ENCODE measurements around the gene MYH15.

DNA sequence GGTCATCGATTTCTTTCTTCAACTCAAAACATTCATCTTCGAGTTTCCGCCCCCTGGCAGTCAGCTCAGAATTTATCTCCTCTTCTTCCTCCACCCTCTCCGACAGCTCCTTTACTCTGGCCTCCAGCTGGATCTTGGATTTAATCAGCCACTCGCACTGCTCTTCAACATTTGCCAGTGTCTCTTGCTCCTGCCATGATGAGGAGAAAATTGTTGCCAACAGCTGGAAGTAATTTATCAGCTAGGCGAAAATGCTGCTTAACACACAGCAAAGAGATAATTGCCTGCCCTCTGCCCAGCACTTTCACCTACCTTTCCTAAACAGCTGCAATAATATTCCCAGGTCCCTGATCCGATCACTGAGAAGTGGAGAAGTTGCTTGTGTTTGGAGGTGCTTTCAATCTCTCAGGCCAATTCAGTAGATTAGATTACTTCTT lies 69.3 kb downstream of the MYH15 start:
- TF ChIP-seq, protein P1, sequence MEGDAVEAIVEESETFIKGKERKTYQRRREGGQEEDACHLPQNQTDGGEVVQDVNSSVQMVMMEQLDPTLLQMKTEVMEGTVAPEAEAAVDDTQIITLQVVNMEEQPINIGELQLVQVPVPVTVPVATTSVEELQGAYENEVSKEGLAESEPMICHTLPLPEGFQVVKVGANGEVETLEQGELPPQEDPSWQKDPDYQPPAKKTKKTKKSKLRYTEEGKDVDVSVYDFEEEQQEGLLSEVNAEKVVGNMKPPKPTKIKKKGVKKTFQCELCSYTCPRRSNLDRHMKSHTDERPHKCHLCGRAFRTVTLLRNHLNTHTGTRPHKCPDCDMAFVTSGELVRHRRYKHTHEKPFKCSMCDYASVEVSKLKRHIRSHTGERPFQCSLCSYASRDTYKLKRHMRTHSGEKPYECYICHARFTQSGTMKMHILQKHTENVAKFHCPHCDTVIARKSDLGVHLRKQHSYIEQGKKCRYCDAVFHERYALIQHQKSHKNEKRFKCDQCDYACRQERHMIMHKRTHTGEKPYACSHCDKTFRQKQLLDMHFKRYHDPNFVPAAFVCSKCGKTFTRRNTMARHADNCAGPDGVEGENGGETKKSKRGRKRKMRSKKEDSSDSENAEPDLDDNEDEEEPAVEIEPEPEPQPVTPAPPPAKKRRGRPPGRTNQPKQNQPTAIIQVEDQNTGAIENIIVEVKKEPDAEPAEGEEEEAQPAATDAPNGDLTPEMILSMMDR (IDR thresholded peaks at IDR 0.05; ENCODE audit: poor library complexity) = no peak
- no peak for TF ChIP-seq EZH2 (IDR thresholded peaks at IDR 0.05; ENCODE audit: borderline replicate concordance)

All from hepatocyte (in vitro differentiated cells).